NCI-H2171 (cell line): Measurements from ENCODE around the gene HDAC7.
"Not testable (repeated sequence)": the region's sequence is repeated elsewhere in the genome, so short reads cannot be mapped to it uniquely, and the experiment has no call there.

Experiments used
- DNase-seq: peaks from one replicate; lab custom pipeline; 2025; lab: John Stamatoyannopoulos, UW

The HDAC7 gene

DNA sequence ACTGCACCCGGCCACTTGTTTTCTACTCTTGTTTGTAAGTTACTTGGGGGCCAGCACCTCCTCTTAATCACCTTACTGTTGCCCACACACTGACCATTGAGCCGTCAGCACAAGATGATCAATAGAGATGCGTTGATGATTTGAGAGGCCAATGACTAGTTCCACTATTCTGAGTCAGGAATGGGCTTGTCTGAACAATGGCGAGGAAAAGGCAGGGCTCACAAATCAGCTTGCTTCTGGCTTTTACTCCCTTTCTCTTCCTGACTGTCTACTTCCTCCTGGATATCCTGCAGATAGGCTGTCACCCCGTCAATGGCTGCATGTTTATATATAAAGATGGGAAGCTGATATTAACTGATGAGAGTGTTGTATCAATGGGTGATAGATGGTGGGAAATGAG lies 29.1 kb upstream of the HDAC7 start:
- no peak for DNase-seq

- no peak for DNase-seq
Measured at GRCh38 chr12:47846294-47846996, 26.7 kb upstream of the HDAC7 start.

DNA sequence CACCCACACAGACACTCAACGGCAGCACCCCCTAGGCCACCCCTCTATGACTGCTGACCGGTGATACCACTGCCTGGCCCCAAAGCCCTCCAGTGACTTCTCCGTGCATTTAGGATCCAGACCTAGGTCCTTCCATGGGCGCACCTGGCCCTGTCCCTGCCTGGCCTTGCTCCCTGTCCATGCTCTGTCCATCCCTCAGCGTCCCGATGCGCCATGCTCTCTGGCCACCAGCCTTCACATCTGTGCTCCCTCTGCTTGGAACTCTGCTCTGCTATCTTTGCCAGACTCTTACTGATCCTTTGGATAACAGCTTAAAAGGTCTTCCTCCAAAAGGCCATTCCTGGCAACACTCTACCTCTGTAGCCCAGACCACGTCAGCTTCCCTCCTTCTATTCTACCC lies 25.4 kb upstream of the HDAC7 start:
- no peak for DNase-seq

GRCh38 chr12:47844264-47845019 lies 24.7 kb upstream of the HDAC7 start:
- DNase-seq = no peak

DNA sequence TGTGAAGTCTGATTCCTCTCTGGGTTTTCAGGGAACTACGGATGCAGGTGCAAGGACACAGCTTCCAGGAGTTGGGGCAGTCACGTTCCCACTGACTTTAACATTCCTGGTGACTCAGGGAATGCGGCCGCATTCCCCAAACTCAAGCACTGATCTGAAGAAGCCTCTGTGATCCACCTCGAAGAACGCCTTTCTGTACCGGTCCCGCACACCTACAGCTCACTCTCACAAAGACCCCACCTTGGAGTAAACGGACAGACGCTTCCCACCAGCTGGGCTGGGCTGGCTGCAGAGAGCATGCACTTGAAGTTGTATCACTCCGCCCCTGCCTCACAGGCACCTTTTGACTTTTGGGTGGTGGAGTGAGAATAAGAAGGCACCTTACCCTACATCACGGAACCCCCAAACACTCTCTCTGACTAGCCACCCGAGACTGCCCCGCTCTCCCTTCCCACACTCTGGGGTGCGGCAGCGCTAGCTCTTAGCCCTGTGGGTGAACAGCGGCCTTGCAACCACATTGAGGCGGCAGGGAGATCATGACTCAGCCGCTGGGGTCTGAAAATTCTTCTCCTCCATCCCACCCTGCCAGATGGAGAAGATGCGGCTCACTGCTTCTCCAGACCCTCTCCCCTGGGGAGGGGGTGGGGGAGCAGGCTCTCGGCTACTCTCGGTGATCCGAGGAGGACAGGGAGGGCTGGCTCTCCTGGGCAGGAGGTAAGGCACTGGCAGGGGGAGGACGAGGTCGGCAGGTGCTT lies 23.7 kb upstream of the HDAC7 start:
- DNase-seq = no peak

DNA sequence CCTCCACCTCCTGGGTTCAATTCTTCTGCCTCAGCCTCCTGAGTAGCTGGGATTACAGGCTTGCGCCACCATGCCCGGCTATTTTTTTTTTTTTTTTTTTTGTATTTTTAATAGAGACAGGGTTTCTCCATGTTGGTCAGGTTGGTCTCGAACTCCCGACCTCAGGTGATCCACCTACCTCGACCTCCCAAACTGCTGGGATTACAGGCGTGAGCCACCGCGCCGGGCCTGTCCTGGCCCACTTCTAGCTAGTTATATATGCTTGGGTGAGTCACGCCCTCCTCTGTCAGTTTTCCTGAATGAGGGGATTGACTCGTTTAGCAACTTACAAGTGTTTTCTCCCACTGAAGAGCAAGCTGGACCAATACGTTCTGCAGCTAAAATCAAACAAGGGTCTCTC lies 22.8 kb upstream of the HDAC7 start:
- not testable (repeated sequence) for DNase-seq

DNA sequence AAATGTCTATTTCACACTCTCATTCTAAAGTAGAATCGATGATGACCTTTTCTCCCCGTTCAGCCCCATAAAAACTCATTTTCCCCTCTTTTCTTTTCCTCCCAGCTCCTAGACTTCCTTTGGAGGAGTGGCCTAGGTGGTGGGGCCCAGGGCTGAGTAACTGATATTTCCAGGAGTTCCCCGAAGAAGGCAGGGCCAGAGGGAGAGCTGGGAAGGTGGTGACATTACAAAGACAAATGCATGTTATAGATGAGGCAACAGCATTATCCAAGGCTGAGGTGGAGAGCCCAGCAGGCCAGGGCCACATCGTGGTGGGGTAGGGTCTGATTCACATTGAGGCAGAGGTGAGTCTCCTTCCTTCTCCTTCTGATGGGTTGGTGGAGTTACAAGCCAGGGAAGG lies 22.2 kb upstream of the HDAC7 start:
- DNase-seq = no peak

GRCh38 chr12:47841501-47841900 lies 21.8 kb upstream of the HDAC7 start:
- DNase-seq = no peak

GRCh38 chr12:47840571-47840970 lies 20.9 kb upstream of the HDAC7 start:
- DNase-seq = no peak

DNA sequence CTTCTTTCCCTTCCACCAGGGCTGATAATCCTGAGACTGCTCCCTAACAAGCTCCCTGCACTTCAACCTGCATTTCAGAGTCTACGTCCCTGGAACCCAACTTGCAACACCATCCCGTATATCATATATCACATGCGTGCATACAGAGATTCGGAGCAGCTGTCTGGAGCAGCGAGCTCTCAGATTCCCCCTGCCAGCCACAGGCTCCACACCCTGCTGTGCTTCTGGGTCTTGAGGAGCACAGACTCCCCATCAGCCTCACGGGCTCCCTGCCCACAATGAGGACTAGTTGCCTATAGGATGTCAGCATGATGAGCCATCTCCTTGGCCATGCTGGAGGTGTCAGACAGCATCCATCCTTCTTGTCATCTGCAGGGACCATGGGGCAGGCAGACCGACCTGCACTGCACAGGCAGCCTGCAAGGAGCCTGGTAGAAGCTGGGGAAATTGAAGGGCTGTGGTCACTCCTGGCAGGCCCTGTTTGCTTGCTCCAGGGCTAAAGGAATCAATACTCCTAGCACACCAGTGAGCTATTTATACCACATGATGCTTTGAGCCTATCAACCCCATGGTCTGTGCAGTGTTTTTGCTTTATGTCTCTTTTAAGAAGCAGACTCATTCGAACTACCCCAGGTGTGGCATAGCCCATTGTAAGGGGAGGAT lies 19.6 kb upstream of the HDAC7 start:
- peak; percentile 53 for DNase-seq

- no peak for DNase-seq
Measured at GRCh38 chr12:47838286-47838931, 18.7 kb upstream of the HDAC7 start.

DNA sequence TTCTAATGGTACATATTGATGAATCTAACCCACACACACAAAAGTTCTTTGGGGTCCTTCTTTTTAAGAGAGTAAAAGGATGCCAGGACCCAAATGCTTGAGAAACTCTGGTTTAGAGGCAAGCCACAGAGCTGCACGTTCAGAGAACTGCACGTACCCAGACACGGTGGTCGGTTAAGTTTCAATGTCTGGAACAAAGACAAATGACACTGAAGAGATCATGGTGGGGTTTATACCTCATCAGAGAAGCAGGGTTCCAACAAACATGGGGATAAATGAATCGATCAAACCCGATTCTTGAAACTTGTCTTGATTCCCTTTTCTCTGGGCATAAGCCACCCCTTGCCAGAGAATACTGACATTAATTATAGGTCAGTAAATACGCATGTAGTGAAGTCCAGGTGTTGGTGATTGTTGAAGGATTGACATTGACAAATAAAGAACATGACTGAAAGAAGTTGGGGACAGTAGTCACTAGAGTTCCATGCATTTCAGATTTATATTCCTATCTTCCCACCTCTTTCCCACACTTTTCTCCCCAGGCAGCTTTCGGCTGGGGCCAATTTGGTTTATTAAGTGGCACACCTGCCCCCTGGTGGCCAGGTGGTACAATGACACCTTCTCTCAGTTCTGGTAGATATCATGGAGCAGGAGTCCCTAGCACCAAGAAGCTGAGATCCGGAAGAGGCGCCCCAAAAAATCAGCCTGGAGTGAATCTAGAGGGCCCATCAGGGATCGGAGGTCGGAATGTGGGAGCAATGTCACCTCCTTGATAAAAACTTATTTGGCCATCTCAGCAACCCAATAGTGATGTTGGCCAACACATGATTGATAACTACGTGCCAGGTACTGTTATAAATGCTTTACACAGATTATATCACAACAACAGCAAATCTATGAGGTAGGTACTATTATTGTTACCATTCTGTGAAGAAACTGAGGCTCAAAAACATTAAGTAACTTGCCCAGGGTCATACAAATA lies 17.8 kb upstream of the HDAC7 start:
- peak; percentile 28 for DNase-seq

DNA sequence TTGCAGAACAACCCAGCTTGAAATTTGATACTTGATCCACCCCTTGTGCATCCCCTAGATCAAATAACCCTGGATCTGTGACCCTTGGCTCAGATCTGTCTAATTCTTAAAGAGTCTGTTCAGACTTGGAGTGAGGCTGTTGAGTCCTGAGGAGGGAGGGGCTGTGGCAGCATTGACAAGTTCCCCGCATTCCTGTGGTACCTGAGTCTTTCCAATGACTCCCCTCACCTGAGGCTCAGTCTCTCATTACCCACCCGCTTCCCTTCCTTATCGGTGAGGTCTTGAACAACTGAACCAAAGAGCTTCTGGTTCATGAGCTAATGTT lies 16.1 kb upstream of the HDAC7 start:
- DNase-seq = no peak

- DNase-seq = no peak
Measured at GRCh38 chr12:47835006-47835830, 15.5 kb upstream of the HDAC7 start.

GRCh38 chr12:47834199-47834903 lies 14.6 kb upstream of the HDAC7 start:
- DNase-seq = no peak

- no peak for DNase-seq
Measured at GRCh38 chr12:47833591-47834012, 13.9 kb upstream of the HDAC7 start.

DNA sequence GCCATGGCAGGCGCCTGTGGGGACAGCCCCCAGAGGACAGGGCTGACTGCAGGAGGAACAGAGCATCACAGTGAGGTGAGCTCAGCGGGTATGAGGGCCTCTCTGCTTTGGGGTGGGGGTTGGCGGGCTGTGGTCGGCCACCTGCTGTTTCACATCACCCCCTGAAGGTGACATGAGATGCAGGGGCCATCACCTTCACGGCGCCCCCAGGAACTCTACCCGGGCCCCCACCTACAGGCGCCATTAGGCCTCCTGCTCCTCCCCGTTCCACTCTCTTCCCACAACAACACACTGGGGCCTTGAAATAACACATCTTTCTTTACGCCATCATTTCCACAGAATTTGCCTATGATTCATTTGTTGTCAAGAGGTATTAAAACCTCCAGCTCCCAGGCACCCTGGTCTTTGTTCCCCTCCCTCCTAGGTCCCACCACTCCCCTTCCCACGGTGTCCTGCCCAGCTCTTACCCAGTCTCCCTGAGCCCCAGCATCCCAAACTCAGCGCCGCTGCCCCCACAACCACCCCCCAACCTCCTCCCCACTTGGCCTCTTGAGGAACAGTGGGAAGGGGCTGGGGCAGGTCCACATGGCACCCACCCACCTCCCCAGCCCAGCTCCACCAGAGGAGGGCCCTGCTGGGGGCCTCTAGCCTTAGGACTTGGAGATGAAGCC lies 12.7 kb upstream of the HDAC7 start:
- DNase-seq = no peak

DNA sequence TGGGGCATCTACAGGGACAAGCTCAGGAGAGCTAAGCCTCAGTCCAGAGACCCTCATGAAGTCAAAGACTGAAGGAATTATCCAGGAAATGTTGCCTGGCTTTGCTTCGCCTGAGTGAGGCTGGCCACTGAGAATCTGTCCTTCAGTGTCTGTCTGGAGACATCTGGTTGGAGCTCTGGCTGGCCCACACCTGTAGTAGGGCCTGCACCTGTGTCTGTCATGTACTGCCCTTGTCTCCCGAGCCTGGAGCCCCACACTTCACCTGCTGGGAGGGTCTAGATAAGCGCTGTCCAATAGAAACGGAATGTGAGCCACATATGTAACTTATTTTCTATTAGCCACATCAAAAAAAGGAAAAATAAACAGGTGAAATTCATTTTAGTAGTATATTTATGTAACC lies 9.9 kb upstream of the HDAC7 start:
- DNase-seq = no peak
